Measurements from ENCODE around the gene USP49.

- no peak for TF ChIP-seq EZH2 (IDR thresholded peaks at IDR 0.05; ENCODE audit: insufficient read depth, poor library complexity, severe bottlenecking)
- TF ChIP-seq EZH2phosphoT487 (IDR thresholded peaks at IDR 0.05; ENCODE audit: insufficient read depth, low read depth) = no peak
These were observed 84.1 kb downstream of the USP49 start for GRCh38 chr6:41811095-41811494.

Data from GM23248 (cell line).